Raji (cell line): ENCODE results near the gene EWSR1.

ENCODE experiments used
- POLR2A ChIP-seq: IDR thresholded peaks from 2 replicates; pipeline ENCODE4 v1.6.1; 2011; ENCODE audit warnings: low read depth, low read length, control low read depth; ENCODE audit not compliant: insufficient read depth

EWSR1 gene

DNA sequence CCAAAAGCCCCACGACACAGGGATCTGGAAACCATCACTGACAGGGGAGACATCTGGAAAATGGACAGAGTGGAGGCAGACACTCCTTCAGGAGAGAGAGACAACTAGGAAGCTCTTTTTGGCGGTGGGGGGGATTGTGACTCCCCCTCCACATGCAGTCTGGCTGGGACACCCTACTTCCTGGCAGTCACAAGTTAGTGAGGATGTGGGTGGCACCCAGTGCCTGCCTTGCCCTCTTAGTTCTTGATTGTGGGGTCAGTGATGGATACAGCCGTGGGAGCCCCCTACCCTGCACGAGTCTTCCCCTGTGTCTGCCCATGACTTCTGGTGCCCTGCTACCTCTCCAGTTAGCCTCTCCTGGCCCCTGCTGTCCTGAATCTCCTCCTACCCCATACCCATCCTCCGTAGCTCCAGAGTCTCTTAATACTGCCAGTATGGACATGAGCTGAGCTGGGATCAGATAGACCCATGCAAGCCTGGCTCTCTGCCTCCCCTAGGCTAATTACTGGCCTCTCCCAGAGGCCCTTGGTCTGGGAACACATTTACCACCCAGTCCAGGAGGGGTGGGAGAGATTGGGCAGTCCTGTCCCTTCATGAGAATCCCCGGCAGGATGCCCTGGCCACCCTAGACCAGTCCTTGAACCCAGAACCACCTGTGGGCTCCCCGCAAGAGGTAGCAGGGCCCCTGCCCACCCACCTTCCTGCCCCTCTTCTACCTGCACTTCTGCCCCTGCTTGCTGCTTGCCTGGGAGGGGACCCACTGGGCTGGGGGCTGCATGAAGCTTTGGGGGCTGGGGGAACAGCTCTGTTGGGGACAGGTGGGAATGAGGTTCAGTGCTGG lies 23.1 kb upstream of the EWSR1 start:
- no peak for TF ChIP-seq POLR2A

DNA sequence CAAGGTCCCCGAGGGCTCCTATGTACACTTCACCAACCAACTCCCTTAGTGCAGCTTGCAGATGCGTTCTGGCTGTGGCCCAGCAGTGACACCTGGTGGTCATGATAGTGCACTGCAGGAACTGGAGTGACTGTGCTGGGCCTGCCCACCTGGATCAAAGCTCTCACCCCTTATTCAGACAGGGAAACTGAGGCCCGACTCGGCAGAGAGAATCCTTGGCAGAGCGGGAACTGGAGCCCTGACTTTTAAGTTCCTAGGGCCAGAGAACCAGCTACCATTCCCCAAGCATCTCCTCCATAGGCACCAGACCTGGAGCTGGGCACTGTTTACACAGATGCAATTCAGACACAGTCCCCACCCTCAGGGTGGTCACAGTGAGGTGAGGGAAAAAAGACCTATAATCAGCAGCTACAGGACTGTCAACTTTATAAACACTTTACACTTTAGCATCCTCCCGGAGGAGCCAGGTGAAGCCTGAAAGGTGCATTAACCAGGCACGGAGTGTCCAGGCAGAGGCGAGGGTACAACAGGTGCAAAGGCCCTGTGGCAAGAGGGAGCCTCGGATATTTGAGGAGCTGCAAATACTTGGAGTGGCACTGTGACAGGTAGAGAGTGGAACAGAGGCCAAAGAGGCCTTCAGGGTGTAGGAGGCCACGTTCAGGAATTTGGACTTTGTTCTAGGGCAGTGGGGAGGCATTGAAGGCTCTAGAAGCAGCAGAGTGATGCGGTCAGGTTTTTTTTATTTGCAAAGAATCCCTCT lies 22.3 kb upstream of the EWSR1 start:
- TF ChIP-seq POLR2A: no peak

DNA sequence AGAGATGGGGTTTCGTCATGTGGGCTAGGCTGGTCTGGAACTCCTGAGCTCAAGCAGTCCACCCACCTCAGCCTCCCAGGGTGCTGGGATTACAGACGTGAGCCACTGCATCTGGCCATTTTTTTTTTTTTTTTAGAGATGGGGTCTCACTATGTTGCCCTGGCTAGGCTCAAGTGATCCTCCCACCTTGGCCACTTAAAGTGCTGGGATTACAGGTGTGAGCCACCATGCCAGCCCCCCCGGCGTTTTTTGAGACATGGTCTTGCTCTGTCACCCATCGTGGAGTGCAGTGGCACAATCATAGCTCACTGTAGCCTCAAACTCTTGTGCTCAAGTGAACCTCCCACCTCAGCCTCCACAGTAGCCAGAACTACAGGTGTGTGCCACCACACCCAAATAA lies 16.8 kb upstream of the EWSR1 start:
- TF ChIP-seq POLR2A: no peak

DNA sequence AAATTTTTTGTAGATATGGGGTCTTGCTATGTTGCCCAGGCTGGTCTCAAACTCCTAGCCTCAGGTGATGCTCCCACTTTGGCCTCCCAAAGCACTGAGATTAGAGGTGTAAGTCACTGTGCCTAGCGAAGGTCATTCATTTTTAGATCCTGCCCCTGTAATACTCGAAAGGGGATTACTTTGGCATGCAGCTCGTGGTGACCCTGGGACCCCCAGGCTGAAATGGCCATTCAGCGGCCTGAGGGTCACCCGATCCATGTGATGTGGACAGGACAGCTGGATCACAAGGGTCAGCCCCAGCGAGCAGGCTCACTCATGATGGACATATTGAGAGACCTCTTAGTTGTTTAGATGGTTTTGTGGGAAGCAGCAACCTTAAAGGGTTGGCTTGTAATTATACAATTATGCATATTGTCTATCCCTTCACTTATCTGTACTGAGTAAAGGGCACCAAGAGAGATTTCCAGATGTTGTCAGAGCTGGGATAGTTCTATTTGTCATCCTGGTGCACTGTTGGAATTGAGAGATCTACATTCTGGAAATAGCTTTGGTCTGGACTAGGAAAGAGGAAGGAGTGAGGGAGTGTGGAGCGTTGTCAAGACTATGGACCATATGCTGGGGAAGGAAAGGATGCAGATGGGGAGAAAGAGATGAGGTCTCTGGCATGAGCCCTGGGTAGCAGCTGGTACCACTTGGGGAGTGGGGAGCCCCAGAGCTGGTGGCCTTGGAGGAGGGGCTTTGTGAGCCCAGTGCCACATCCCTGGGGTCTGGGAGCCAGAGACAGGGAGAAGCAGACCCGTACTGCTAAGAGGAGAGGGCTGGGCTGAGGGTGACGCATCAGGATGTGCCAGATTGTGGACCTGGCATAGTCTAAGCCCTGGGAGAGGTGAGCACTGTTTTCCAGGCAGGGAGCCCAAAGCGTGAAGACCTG lies 15.8 kb upstream of the EWSR1 start:
- no peak for TF ChIP-seq POLR2A

DNA sequence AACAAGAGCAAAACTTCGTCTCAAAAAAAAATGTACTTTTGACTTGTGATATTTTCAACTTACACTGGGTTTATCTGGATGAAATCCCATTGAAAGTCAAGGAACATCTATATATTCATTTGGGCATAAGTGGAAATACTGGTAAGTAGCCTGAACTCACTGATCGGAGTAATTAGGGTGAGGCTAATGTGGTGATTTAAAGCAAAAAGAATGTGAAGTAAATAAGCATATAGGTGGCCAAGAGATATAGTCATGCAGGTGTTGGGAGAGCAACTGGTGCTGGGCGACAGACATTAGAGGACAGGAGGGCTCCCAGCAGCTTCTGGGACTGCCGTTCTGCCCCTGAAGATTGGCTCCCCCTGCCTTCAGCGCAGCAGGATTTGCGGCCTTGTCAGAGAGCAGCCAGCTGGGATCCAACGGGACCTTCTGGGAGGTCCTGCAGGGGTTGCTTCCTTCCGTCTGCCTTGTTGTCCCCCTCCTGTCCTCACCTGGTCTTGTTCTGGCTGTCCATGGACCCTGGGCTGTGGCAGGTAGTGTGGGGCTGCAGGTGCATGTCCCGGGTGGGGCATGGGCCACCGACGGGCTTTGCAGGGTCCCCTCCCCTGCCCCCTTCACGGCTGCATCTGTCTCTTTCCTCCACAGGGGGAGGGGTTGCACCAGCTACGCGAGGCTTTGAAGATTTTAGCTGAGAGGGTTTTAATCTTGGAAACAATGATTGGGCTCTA lies 14.3 kb upstream of the EWSR1 start:
- TF ChIP-seq POLR2A: no peak

DNA sequence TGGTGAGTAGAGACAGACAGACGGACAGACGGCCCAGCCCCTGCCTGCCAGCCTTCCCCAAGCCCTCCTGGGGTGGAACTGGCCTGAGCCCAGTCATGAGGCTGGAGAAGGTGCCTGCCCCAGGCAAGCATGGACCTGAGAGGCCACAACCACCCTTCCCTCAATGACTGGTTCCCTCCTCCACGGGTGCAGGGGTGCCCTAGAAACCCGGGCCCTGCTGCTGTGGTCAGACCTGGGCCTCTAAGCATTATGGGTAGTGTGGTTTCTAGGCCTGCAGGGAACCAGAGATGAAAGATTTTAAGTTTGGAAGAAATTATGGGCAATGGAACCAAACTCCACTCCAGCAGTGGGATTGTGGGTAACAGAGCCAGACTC lies 13.8 kb upstream of the EWSR1 start:
- TF ChIP-seq POLR2A: no peak

DNA sequence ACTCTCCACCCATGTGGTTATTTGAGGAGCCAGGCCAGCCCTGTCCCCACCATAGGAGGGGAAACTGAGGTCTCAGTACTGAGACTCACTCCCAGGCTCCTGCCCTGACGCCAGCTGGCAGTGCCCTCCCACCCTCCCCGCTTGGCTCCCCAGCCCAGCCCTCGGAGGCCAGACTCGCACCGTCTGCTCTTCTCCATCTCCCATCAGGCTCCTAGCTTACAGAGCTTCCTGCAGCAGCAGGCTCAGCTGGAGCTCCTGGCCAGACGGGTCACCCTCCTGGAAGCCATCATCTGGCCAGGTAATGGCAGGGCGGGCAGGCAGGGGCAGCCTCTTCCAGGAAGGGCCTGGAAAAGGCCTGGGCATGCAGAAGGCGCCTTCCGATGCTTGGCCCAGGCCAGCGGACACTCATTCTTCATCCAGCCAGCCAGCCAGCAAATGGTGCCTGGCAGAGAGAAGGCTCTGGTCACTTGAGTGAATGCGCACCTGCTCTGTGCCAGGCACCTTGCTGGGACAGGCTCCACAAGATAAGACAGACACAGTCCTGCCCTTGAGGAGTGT lies 12.9 kb upstream of the EWSR1 start:
- TF ChIP-seq POLR2A: no peak

DNA sequence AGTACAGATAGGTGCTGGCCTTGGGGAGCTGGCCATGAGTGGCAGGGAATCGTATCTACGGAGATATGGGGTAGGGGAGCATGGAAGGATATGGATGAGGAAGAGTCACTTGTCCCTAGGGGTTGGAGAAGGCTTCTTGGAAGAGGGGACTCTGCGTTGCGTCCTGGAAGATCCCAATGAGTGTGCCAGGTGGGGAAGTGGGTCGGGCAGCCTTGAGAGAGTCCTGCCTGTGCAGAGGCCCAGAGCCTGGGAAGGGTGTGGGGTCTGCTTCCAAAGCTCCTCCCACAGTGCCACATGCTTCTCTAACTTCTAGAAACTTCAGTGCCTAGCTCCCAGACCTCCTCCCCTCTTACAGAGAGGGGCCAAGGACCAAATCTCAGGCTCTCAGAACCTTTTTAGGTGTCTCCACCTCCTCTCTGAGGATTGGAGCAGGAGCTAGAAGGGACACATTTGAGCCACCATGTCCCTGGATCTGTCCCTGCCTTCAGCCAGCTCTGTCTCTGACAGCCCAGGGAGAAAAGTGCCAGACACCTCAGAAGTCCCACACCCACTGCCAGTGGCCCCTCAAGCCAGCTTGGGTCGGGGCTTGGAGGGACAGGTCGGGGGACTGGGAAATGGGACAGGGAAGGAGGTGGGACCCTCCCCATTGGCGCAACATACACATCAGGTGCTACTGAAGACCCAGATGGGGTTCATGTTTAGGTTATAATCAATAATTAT lies 11.3 kb upstream of the EWSR1 start:
- no peak for TF ChIP-seq POLR2A

DNA sequence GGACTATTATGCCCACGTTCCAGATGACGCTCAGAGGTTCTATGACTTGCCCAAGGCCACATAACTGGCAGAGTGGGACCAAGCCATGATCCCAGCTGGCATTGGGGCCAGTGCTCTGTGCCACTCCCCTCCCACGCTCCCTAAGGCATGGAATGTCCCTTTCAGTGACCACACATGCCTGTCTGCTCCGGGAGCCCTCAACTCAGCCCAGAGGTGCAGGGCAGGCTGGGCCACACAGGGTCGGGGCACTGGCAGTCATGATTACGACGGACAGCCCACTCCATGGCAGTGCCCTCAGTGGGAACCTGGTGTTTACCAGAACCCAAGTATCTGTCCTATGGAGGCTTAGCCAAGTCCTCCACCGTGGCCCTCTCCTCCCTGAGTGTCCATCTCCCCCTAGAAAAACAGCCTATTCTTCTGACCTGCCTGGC lies 10.3 kb upstream of the EWSR1 start:
- TF ChIP-seq POLR2A: no peak

DNA sequence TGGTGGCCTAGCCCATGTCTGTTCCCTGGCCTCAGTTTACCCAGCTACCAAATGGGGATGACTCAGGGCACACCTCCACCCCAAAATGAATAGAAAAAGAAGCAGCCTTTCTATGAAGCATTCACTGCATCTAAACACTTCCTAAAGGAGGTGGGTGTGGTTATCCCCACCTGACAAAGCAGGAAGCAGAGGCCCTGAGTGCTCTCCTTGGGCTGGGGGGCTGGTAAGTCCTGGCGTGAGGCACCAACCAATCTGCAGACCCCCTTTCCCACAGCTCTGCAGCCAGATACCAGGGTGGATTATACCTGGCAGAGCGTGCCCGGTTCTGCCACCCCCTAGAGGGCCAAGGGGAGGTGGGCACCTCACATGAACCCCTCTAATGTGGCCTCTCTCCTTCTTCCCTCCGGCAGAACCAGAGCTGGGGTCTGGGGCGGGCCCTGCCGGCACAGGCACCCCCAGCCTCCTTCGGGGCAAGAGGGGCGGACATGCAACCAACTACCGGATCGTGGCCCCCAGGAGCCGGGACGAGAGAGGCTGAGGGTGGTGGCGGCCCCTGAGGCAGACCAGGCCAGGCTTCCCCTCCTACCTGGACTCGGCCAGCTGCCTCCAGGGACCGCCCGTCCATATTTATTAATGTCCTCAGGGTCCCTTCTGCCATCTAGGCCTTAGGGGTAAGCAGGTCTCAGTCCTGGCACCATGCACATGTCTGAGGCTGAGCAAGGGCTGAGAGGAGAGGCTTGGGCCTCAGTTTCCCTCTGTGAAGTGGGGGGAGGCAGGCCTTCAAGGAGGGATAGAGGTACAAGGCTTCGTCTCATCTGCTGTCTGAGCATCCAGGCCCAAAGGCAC lies 9.4 kb upstream of the EWSR1 start:
- no peak for TF ChIP-seq POLR2A

DNA sequence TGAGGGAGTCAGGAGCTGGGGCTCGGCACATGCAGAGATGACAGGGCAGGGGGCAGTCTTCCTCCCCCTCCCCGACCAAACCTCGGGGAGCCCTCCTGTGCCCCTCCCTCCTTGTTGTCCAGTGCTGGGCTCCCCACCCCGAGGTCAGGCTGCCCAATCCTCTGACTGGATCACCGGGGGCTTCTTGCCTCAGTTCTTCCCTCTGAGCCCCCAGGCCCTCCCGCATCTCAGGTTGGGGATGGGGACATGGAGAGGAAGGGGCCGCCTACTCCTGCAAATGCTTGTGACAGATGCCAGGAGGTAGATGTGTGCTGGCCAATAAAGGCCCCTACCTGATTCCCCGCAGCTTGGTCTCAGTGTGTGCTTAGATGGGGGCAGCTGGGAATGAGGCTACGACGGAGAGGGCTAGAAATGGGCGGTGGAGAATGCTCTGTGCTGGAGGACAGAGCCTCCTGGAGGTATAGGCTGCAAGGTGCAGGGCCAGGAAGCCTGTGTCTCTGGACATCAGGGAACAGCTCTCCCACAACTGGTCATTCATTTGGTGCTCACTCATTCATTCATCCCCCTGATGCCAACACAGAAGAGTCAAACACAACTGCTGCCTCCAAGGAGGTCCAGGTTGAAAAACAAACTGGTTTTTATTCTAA lies 8.7 kb upstream of the EWSR1 start:
- no peak for TF ChIP-seq POLR2A

DNA sequence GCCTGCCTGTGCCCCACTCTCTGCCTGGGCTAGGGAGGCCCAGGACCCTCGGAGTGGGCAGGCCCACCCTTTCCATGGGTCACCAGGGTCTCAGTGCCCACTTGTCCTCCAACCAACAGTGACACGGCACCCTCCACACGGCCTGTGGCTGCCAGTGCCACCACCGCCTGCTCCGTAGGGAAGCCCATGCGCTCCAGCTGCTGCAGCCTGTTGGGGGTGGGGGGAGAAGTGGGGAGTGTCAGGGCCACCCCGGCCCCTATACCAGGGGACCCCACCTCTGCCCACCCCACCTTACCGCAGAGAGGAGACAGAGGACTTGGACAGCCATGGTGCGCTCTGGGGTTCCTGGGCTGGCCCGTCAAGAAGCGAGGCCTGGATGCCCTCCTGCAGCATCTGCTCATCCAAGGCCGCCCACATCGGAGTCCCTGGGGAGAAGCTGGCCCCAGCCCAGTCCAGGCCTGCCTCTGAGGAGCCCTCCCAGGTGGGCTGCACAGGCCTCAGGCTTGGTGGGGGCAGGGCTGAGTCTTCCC lies 8.0 kb upstream of the EWSR1 start:
- TF ChIP-seq POLR2A: no peak
